ENCODE data around the gene MESP1. TPM values are rescaled to one million over a fixed set of nuclear protein-coding genes. Genes with fewer than 3 reads are reported as not detected.

The MESP1 gene
- total RNA-seq, 2 experiments from 2014 or later, result 0.22 TPM; not detected in 1

- ATAC-seq (ENCODE audit: poor library complexity) (no peak), DNase-seq (no peak)
- no peak overlapping the region for H3K4me3 Mint-ChIP-seq
- TF ChIP-seq CTCF (IDR thresholded peaks at IDR 0.05), result no peak
- peaks cover 2 to 8% of the 10 kb centered on the region in 2 experiments for H3K27me3 ChIP-seq (ENCODE audit: control insufficient read depth in 1 of 2, insufficient read depth in 2 of 2, low read length in 2 of 2)
- no peaks in the 10 kb centered on the region for H3K27me3 Mint-ChIP-seq
- H3K9me3 ChIP-seq (ENCODE audit: control insufficient read depth in 1 of 2, insufficient read depth in 1 of 2, low read length in 2 of 2), result no peaks in the 10 kb centered on the region
- H3K36me3 ChIP-seq (ENCODE audit: insufficient read depth, low read length), result no peaks in the 10 kb centered on the region
- H3K4me1 Mint-ChIP-seq (ENCODE audit: low read depth), result no peaks in the 10 kb centered on the region
- ChIA-PET CTCF (no interaction called here), POLR2A (no interaction called here)
- H3K27ac ChIP-seq (ENCODE audit: low read depth in 1 of 2, low read length in 2 of 2), result no peak overlapping the region
- peaks cover 14% of the 10 kb centered on the region for H3K4me1 ChIP-seq (ENCODE audit: insufficient read depth, low read length)
- H3K4me3 ChIP-seq (ENCODE audit: low read length), result no peak overlapping the region
- no peaks in the 10 kb centered on the region for H3K9me3 Mint-ChIP-seq
- intact Hi-C loops (cut with DNase I, micrococcal nuclease), result loop anchor here in 1 of 2 experiments (10.0 kb wide), 1 partner anchor 538 kb away; no protein-coding TSS in a partner anchor
- no peaks in the 10 kb centered on the region for H3K36me3 Mint-ChIP-seq (ENCODE audit: low read depth)
- H3K27ac Mint-ChIP-seq, result no peak overlapping the region
Measured at GRCh38 chr15:89746386-89746780, 4.7 kb downstream of the MESP1 start.

DNA sequence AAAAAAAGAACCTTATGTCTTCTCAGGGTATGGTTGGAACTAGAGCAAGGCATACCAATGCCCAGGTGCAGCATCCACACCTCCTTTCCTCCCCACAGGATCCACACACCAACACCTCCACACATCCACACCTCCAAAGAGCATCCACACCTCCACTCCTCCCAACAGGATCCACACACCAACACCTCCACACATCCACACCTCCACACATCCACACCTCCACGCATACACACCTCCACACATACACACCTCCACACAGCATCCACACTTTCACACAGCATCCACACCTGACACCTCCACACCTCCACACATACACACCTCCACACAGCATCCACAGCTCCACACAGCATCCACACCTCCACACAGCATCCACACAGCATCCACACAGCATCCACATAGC is 5.3 kb downstream of the MESP1 start:
- H3K9me3 Mint-ChIP-seq, result no peaks in the 10 kb centered on the region
- ATAC-seq (ENCODE audit: poor library complexity) (no peak), DNase-seq (no peak)
- no peak overlapping the region for H3K4me3 ChIP-seq (ENCODE audit: low read length)
- H3K27me3 ChIP-seq (ENCODE audit: control insufficient read depth in 1 of 2, insufficient read depth in 2 of 2, low read length in 2 of 2), result peaks cover 2 to 8% of the 10 kb centered on the region in 2 experiments
- peaks cover 9% of the 10 kb centered on the region for H3K4me1 ChIP-seq (ENCODE audit: insufficient read depth, low read length)
- no peak for TF ChIP-seq CTCF (IDR thresholded peaks at IDR 0.05)
- intact Hi-C loops (cut with DNase I, micrococcal nuclease), result loop anchor here in 1 of 2 experiments (10.0 kb wide), 1 partner anchor 539 kb away; no protein-coding TSS in a partner anchor
- H3K36me3 Mint-ChIP-seq (ENCODE audit: low read depth), result no peaks in the 10 kb centered on the region
- no peaks in the 10 kb centered on the region for H3K9me3 ChIP-seq (ENCODE audit: control insufficient read depth in 1 of 2, insufficient read depth in 1 of 2, low read length in 2 of 2)
- H3K4me3 Mint-ChIP-seq, result no peak overlapping the region
- H3K36me3 ChIP-seq (ENCODE audit: insufficient read depth, low read length), result no peaks in the 10 kb centered on the region
- ChIA-PET CTCF (no interaction called here), POLR2A (no interaction called here)
- no peak overlapping the region for H3K27ac Mint-ChIP-seq
- no peaks in the 10 kb centered on the region for H3K4me1 Mint-ChIP-seq (ENCODE audit: low read depth)
- H3K27me3 Mint-ChIP-seq, result no peaks in the 10 kb centered on the region
- no peak overlapping the region for H3K27ac ChIP-seq (ENCODE audit: low read depth in 1 of 2, low read length in 2 of 2)

DNA sequence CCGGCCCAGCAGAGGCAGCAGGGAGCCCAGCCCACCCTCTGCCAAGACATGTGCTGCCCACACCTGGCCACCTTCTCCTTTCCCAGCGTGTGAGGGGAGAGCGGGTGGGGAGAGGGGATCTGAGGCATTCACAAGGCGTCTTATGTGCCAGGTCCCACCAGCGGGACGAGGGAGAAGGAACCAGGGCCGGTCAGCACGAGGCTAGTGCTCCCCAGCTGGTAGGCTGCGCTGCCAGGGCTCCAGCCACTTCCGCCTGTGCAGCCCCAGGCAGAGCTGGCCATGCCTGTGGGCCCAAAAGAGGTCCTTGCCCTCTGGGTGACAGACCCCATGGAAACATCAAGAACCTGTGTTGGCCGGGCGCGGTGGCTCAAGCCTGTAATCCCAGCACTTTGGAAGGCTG is 5.9 kb downstream of the MESP1 start:
- no peak overlapping the region for H3K4me3 ChIP-seq (ENCODE audit: low read length)
- no peak overlapping the region for H3K4me3 Mint-ChIP-seq
- H3K4me1 Mint-ChIP-seq (ENCODE audit: low read depth), result no peaks in the 10 kb centered on the region
- ATAC-seq (ENCODE audit: poor library complexity) (no peak), DNase-seq (no peak)
- TF ChIP-seq CTCF (IDR thresholded peaks at IDR 0.05), result no peak
- H3K27me3 Mint-ChIP-seq, result no peaks in the 10 kb centered on the region
- intact Hi-C loops (cut with DNase I, micrococcal nuclease), result loop anchor here in 1 of 2 experiments (10.0 kb wide), 1 partner anchor 540 kb away; no protein-coding TSS in a partner anchor
- H3K36me3 ChIP-seq (ENCODE audit: insufficient read depth, low read length), result no peaks in the 10 kb centered on the region
- ChIA-PET POLR2A (no interaction called here), CTCF (no interaction called here)
- H3K27ac ChIP-seq (ENCODE audit: low read depth in 1 of 2, low read length in 2 of 2), result no peak overlapping the region
- peaks cover 9% of the 10 kb centered on the region for H3K4me1 ChIP-seq (ENCODE audit: insufficient read depth, low read length)
- no peak overlapping the region for H3K27ac Mint-ChIP-seq
- H3K27me3 ChIP-seq (ENCODE audit: control insufficient read depth in 1 of 2, insufficient read depth in 2 of 2, low read length in 2 of 2), result peaks cover 1 to 8% of the 10 kb centered on the region in 2 experiments
- no peaks in the 10 kb centered on the region for H3K36me3 Mint-ChIP-seq (ENCODE audit: low read depth)
- no peaks in the 10 kb centered on the region for H3K9me3 ChIP-seq (ENCODE audit: control insufficient read depth in 1 of 2, insufficient read depth in 1 of 2, low read length in 2 of 2)
- no peaks in the 10 kb centered on the region for H3K9me3 Mint-ChIP-seq

All from CD4-positive, alpha-beta T cell (primary cell).